ENCODE data around the gene RNU7-1. TPM values are rescaled to one million over a fixed set of nuclear protein-coding genes. Genes with fewer than 3 reads are reported as not detected.

RNU7-1 gene
- total RNA-seq, 1 experiment from 2014 or later = not detected

- no peak for DNase-seq (ENCODE audit: low read depth)
These were observed 26.0 kb upstream of the RNU7-1 start for GRCh38 chr12:6917491-6918231.

- no peak for DNase-seq (ENCODE audit: low read depth)
These were observed 24.0 kb upstream of the RNU7-1 start for GRCh38 chr12:6919588-6919987.

- no peak for DNase-seq (ENCODE audit: low read depth)
These were observed 22.1 kb upstream of the RNU7-1 start for GRCh38 chr12:6921539-6921938.

- DNase-seq (ENCODE audit: low read depth) = no peak
These were observed 21.3 kb upstream of the RNU7-1 start for GRCh38 chr12:6921996-6922946.

GRCh38 chr12:6923003-6923732 lies 20.4 kb upstream of the RNU7-1 start:
- no peak for DNase-seq (ENCODE audit: low read depth)

- no peak for DNase-seq (ENCODE audit: low read depth)
These were observed 19.8 kb upstream of the RNU7-1 start for GRCh38 chr12:6923851-6924250.

- DNase-seq (ENCODE audit: low read depth) = no peak
These were observed 18.4 kb upstream of the RNU7-1 start for GRCh38 chr12:6925239-6925539.

GRCh38 chr12:6925540-6926279 lies 17.9 kb upstream of the RNU7-1 start:
- peak; percentile 90 for DNase-seq (ENCODE audit: low read depth)

- peak; percentile 77 for DNase-seq (ENCODE audit: low read depth)
These were observed 16.1 kb upstream of the RNU7-1 start, which contains the start of gene ATN1 for GRCh38 chr12:6927379-6928021. Gene ATN1 (plus strand): TSS chr12:6927959. CDS start chr12:6934002, 6,043 bp downstream.

- DNase-seq (ENCODE audit: low read depth) = no peak
These were observed 15.5 kb upstream of the RNU7-1 start for GRCh38 chr12:6928022-6928702.

- no peak for DNase-seq (ENCODE audit: low read depth)
These were observed 14.8 kb upstream of the RNU7-1 start for GRCh38 chr12:6928703-6929407.

GRCh38 chr12:6929466-6930452 lies 13.9 kb upstream of the RNU7-1 start:
- DNase-seq (ENCODE audit: low read depth) = no peak

GRCh38 chr12:6932766-6933165 lies 10.8 kb upstream of the RNU7-1 start:
- DNase-seq (ENCODE audit: low read depth) = no peak

- no peak for DNase-seq (ENCODE audit: low read depth)
These were observed 9.5 kb upstream of the RNU7-1 start for GRCh38 chr12:6934110-6934509.

GRCh38 chr12:6935371-6936193 lies 8.0 kb upstream of the RNU7-1 start:
- DNase-seq (ENCODE audit: low read depth) = no peak

- no peak for DNase-seq (ENCODE audit: low read depth)
These were observed 7.4 kb upstream of the RNU7-1 start for GRCh38 chr12:6936194-6936635.

- DNase-seq (ENCODE audit: low read depth) = no peak
These were observed 6.8 kb upstream of the RNU7-1 start for GRCh38 chr12:6936636-6937480.

Measured in RPMI7951 (cell line).